ENCODE measurements around the gene ADAD1. TPM values are rescaled to one million over a fixed set of nuclear protein-coding genes. Genes with fewer than 3 reads are reported as not detected.

Gene ADAD1
- total and polyA plus RNA-seq, 2 donors (not counting 3 experiments of a cell fraction or from before 2014, with no cell fraction given), result not detected

GRCh38 chr4:122383341-122383740 is 4.5 kb downstream of the ADAD1 start:
- Histone ChIP-seq H3K36me3 (ENCODE audit: control insufficient read depth in 2 of 2, extremely low read depth in 1 of 2, insufficient read depth in 2 of 2, low read length in 2 of 2) (no peaks in the 10 kb centered on the region), H3K27me3 (ENCODE audit: control insufficient read depth in 2 of 2, insufficient read depth in 2 of 2, low read length in 2 of 2) (no peaks in the 10 kb centered on the region), H3K9ac (replicated peaks; ENCODE audit: extremely low read depth, insufficient read depth, low read length) (no peak overlapping the region), H3K4me3 (replicated peaks in 1 of 3; ENCODE audit: insufficient read depth in 1 of 3, low read depth in 1 of 3, low read length in 3 of 3) (no peak overlapping the region), H3K79me2 (ENCODE audit: control insufficient read depth, insufficient read depth, low read length) (no peaks in the 10 kb centered on the region), H4K20me1 (replicated peaks; ENCODE audit: control insufficient read depth, extremely low read depth, insufficient read depth, low read length) (no peaks in the 10 kb centered on the region), H3K4me1 (ENCODE audit: control insufficient read depth, extremely low read depth, insufficient read depth, low read length) (no peaks in the 10 kb centered on the region), H3K9me1 (replicated peaks; ENCODE audit: control insufficient read depth, extremely low read depth, insufficient read depth, low read length) (no peaks in the 10 kb centered on the region), H3K27ac (ENCODE audit: insufficient read depth, low read depth, low read length) (no peak overlapping the region), H3K9me3 (replicated peaks; ENCODE audit: control insufficient read depth, insufficient read depth, low read length) (no peaks in the 10 kb centered on the region), H3K4me2 (ENCODE audit: insufficient read depth, low read length) (no peak overlapping the region), H2AFZ (ENCODE audit: low read depth, low read length) (no peak overlapping the region)
- intact Hi-C loops (cut with micrococcal nuclease) (no loop called here), dilution Hi-C loops (cut with MboI; ENCODE audit: extremely low pct_ligation_motif_present, low sequenced_read_pairs) (no loop called here)
- FAIRE-seq (no peak), DNase-seq (ENCODE audit: low read depth, low spot score) (no peak)
- ChIA-PET POLR2A (no interaction called here), CTCF (no interaction called here)
- no peak for TF ChIP-seq POLR2AphosphoS5 (IDR thresholded peaks at IDR 0.05; ENCODE audit: insufficient read depth, low read depth, low read length)
- TF ChIP-seq POLR2A (IDR thresholded peaks at IDR 0.05; ENCODE audit: low read depth, low read length), result no peak
- TF ChIP-seq, protein P1, sequence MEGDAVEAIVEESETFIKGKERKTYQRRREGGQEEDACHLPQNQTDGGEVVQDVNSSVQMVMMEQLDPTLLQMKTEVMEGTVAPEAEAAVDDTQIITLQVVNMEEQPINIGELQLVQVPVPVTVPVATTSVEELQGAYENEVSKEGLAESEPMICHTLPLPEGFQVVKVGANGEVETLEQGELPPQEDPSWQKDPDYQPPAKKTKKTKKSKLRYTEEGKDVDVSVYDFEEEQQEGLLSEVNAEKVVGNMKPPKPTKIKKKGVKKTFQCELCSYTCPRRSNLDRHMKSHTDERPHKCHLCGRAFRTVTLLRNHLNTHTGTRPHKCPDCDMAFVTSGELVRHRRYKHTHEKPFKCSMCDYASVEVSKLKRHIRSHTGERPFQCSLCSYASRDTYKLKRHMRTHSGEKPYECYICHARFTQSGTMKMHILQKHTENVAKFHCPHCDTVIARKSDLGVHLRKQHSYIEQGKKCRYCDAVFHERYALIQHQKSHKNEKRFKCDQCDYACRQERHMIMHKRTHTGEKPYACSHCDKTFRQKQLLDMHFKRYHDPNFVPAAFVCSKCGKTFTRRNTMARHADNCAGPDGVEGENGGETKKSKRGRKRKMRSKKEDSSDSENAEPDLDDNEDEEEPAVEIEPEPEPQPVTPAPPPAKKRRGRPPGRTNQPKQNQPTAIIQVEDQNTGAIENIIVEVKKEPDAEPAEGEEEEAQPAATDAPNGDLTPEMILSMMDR (IDR thresholded peaks at IDR 0.05; ENCODE audit: extremely low read depth in 1 of 2, insufficient read depth in 1 of 2, low read depth in 1 of 2, low read length in 2 of 2), result no peak
- no peak for TF ChIP-seq MAX (IDR thresholded peaks at IDR 0.05; ENCODE audit: insufficient read depth, insufficient read length)
- no TSS peak for BruUV-seq (replicated peaks)

DNA sequence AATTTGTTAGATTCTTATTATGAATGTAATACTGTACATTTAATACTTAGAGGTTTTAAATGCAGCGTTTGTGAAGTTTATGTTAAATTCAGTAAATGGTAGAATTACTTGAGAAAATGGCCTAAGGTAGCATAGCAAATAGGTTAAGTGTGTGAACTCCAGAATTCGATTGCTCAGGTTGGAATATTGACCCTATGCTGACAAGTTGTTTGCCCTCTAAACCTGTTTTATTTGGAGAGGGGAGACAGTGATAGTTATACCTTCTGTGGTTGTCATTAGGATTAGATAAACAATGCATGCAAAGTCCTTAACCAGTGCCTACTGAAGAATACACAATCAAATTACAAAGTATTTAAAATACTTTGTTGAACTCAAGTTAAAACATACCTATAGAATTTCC is 5.4 kb downstream of the ADAD1 start:
- Histone ChIP-seq H3K79me2 (ENCODE audit: control insufficient read depth, insufficient read depth, low read length) (no peaks in the 10 kb centered on the region), H3K9me1 (replicated peaks; ENCODE audit: control insufficient read depth, extremely low read depth, insufficient read depth, low read length) (no peaks in the 10 kb centered on the region), H3K36me3 (ENCODE audit: control insufficient read depth in 2 of 2, extremely low read depth in 1 of 2, insufficient read depth in 2 of 2, low read length in 2 of 2) (no peaks in the 10 kb centered on the region), H3K9ac (replicated peaks; ENCODE audit: extremely low read depth, insufficient read depth, low read length) (no peak overlapping the region), H3K9me3 (replicated peaks; ENCODE audit: control insufficient read depth, insufficient read depth, low read length) (no peaks in the 10 kb centered on the region), H4K20me1 (replicated peaks; ENCODE audit: control insufficient read depth, extremely low read depth, insufficient read depth, low read length) (no peaks in the 10 kb centered on the region), H3K4me3 (replicated peaks in 1 of 3; ENCODE audit: insufficient read depth in 1 of 3, low read depth in 1 of 3, low read length in 3 of 3) (no peak overlapping the region), H3K27me3 (ENCODE audit: control insufficient read depth in 2 of 2, insufficient read depth in 2 of 2, low read length in 2 of 2) (no peaks in the 10 kb centered on the region), H3K4me2 (ENCODE audit: insufficient read depth, low read length) (no peak overlapping the region), H2AFZ (ENCODE audit: low read depth, low read length) (no peak overlapping the region), H3K27ac (ENCODE audit: insufficient read depth, low read depth, low read length) (no peak overlapping the region), H3K4me1 (ENCODE audit: control insufficient read depth, extremely low read depth, insufficient read depth, low read length) (no peaks in the 10 kb centered on the region)
- POLR2A ChIA-PET, result no interaction called here
- BruUV-seq (replicated peaks), result no TSS peak
- FAIRE-seq, result no peak
- intact Hi-C loops (cut with micrococcal nuclease), result no loop called here
- dilution Hi-C loops (cut with MboI; ENCODE audit: extremely low pct_ligation_motif_present, low sequenced_read_pairs), result no loop called here
- CTCF ChIA-PET, result interaction anchor here (1.3 kb wide), 1 partner anchor 484 kb away, joined by 3 read pairs; no protein-coding TSS in a partner anchor
- DNase-seq (ENCODE audit: low read depth, low spot score), result no peak
- TF ChIP-seq MYC (IDR thresholded peaks at IDR 0.05; ENCODE audit: low read depth, low read length), result no peak
- no peak for TF ChIP-seq MAX (IDR thresholded peaks at IDR 0.05; ENCODE audit: insufficient read depth, insufficient read length)
- no peak for TF ChIP-seq POLR2A (IDR thresholded peaks at IDR 0.05; ENCODE audit: low read depth, low read length)
- no peak for TF ChIP-seq POLR2AphosphoS5 (IDR thresholded peaks at IDR 0.05; ENCODE audit: insufficient read depth, low read depth, low read length)
- no peak for TF ChIP-seq GATA2 (IDR thresholded peaks at IDR 0.05; ENCODE audit: insufficient read depth, insufficient read length, low read depth, low read length)
- TF ChIP-seq EZH2 (IDR thresholded peaks at IDR 0.05; ENCODE audit: borderline replicate concordance, low read depth, low read length, severe bottlenecking), result no peak
- no peak for TF ChIP-seq JUN (IDR thresholded peaks at IDR 0.05; ENCODE audit: borderline replicate concordance, insufficient read depth, insufficient read length, low read depth)
- TF ChIP-seq, protein P1 (IDR thresholded peaks at IDR 0.05; ENCODE audit: extremely low read depth in 1 of 2, insufficient read depth in 1 of 2, low read depth in 1 of 2, low read length in 2 of 2), result no peak
- TF ChIP-seq FOS (IDR thresholded peaks at IDR 0.05; ENCODE audit: borderline replicate concordance, insufficient read depth, low read length), result no peak

Measured in endothelial cell of umbilical vein (primary cell).